Breast epithelium (tissue), 4 donors: Measurements from ENCODE around the gene ENPP6. TPM values are rescaled to one million over a fixed set of nuclear protein-coding genes. Genes with fewer than 3 reads are reported as not detected.

Source experiments
- DNase-seq, 2 donors: peaks; one replicate each; pipeline ENCODE4 v3.0.0-alpha.2; 2019; ENCODE audit warnings: low spot score in 2 of 2
- H3K27ac ChIP-seq, 2 donors: fragments of 200-600 bp; sonication (generic) in 1 of 2; one replicate each; pipeline ENCODE4 v1.5.1; 2016 to 2019; ENCODE audit warnings: mild to moderate bottlenecking in 1 of 2
- H3K27me3 ChIP-seq, 2 donors: fragments of 200-600 bp; sonication (generic) in 1 of 2; one replicate each; pipeline versions ENCODE4 v1.5.1 to v1.6.0; 2017 to 2019; ENCODE audit warnings: control low read depth in 1 of 2, mild to moderate bottlenecking in 1 of 2
- H3K36me3 ChIP-seq: fragments of 200-600 bp; one replicate; pipeline ENCODE4 v1.5.1; 2019
- H3K4me1 ChIP-seq, 2 donors: fragments of 200-600 bp; sonication (generic); one replicate each; pipeline ENCODE4 v1.5.1; 2016 to 2019; ENCODE audit warnings: control low read depth in 1 of 2
- H3K4me3 ChIP-seq, 3 donors: fragments of 200-600 bp; sonication (generic); 1 replicate in 2 of 3; 2 replicates in 1 of 3; pipeline ENCODE4 v1.5.1; 2016 to 2019; ENCODE audit warnings: mild to moderate bottlenecking in 3 of 3, moderate library complexity in 2 of 3
- H3K9me3 ChIP-seq, 2 donors: fragments of 200-600 bp; sonication (generic) in 1 of 2; one replicate each; pipeline ENCODE4 v1.5.1; 2016 to 2019; ENCODE audit warnings: control low read depth in 1 of 2
- POLR2A ChIP-seq: fragments of 450-650 bp; IDR thresholded peaks from one replicate; pipeline ENCODE4 v1.6.1; 2016; ENCODE audit warnings: antibody characterized with exemption, mild to moderate bottlenecking, moderate library complexity
- POLR2AphosphoS5 ChIP-seq, 3 donors: sonication (generic); formaldehyde crosslinking; IDR thresholded peaks; one replicate each; pipeline ENCODE4 v1.6.1; 2017; ENCODE audit warnings: antibody characterized with exemption in 3 of 3
- intact Hi-C: fragments of 100-400 bp; cut with DNase I; formaldehyde crosslinking; loops from one replicate; pipeline ENCODE4 v1.15.1; 2023; ENCODE audit warnings: low total_unique reads
- total RNA-seq, 3 donors: library from RNA; depleted of rRNA; stranded (reverse); fragments of >200 nt; gene quantifications; one replicate each; pipeline ENCODE4 v1.1.0, GENCODE V29; 2016
- TF ChIP-seq, protein P1 (sequence below), 3 donors: fragments of 450-650 bp; IDR thresholded peaks; one replicate each; pipeline ENCODE4 v1.5.1; 2016 to 2017; ENCODE audit warnings: antibody characterized with exemption in 3 of 3, mild to moderate bottlenecking in 3 of 3, moderate library complexity in 3 of 3

ENPP6 gene
- total RNA-seq, 3 donors from 2014 or later: 0.16 to 0.59 (median 0.33) TPM

DNA sequence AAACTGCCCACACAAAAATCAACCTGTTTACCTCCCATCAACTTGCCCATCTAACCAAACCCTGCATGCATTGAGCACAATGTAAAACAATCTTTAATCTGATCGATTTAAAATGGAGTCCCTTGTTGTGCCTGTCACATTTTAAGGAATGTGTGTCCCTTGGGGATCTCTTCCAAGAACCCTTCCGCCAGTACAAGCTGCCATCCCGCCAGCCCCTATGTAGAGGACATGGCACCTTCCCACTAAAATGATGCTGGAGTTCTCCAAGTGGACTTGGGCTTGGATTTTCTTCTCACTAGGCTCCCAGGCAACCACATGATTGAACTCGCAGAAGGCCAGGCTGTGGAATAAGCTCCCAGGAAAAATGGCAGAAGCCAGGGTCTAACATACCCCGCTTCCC is 45.8 kb upstream of the ENPP6 start:
- no peak overlapping the region for H3K27ac ChIP-seq
- no peaks in the 10 kb centered on the region for H3K4me1 ChIP-seq
- no peak for DNase-seq
- intact Hi-C loops: no loop called here
- no peaks in the 10 kb centered on the region for H3K9me3 ChIP-seq
- no peaks in the 10 kb centered on the region for H3K36me3 ChIP-seq
- no peak overlapping the region for H3K4me3 ChIP-seq
- TF ChIP-seq POLR2A (no peak), POLR2AphosphoS5 (IDR thresholded peaks at IDR 0.05) (no peak)
- TF ChIP-seq, protein P1, sequence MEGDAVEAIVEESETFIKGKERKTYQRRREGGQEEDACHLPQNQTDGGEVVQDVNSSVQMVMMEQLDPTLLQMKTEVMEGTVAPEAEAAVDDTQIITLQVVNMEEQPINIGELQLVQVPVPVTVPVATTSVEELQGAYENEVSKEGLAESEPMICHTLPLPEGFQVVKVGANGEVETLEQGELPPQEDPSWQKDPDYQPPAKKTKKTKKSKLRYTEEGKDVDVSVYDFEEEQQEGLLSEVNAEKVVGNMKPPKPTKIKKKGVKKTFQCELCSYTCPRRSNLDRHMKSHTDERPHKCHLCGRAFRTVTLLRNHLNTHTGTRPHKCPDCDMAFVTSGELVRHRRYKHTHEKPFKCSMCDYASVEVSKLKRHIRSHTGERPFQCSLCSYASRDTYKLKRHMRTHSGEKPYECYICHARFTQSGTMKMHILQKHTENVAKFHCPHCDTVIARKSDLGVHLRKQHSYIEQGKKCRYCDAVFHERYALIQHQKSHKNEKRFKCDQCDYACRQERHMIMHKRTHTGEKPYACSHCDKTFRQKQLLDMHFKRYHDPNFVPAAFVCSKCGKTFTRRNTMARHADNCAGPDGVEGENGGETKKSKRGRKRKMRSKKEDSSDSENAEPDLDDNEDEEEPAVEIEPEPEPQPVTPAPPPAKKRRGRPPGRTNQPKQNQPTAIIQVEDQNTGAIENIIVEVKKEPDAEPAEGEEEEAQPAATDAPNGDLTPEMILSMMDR (IDR thresholded peaks at IDR 0.05): no peak
- H3K27me3 ChIP-seq: no peaks in the 10 kb centered on the region

GRCh38 chr4:184262901-184263300 is 45.2 kb upstream of the ENPP6 start:
- DNase-seq: no peak
- no peak overlapping the region for H3K4me3 ChIP-seq
- no peak for TF ChIP-seq POLR2A
- no peak for TF ChIP-seq POLR2AphosphoS5 (IDR thresholded peaks at IDR 0.05)
- TF ChIP-seq, protein P1 (IDR thresholded peaks at IDR 0.05): no peak
- no peak overlapping the region for H3K27ac ChIP-seq
- intact Hi-C loops: no loop called here
- H3K36me3 ChIP-seq: no peaks in the 10 kb centered on the region
- no peaks in the 10 kb centered on the region for H3K9me3 ChIP-seq
- H3K27me3 ChIP-seq: no peaks in the 10 kb centered on the region
- no peaks in the 10 kb centered on the region for H3K4me1 ChIP-seq

DNA sequence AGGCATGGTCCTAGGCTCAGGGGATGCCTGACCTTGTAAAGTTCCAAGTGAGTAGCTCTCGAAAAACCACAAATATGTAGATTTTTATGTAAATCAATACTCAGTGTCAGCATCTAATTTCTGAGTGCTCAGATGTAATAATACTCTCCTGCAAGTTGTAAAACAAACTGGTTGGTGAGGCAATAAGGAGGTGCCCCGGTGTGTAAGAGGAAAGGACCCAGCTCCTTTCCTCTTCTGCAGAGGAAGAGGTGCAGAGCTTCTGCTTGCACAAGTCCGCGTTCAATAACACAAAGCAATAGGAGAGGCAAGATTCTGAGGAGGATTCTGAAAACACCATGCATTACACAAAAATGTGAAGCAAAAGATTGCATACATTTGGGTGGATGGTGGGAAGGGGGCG is 43.6 kb upstream of the ENPP6 start:
- TF ChIP-seq POLR2A (no peak), POLR2AphosphoS5 (IDR thresholded peaks at IDR 0.05) (no peak)
- TF ChIP-seq, protein P1 (IDR thresholded peaks at IDR 0.05): no peak
- H3K4me1 ChIP-seq: no peaks in the 10 kb centered on the region
- H3K9me3 ChIP-seq: no peaks in the 10 kb centered on the region
- no peaks in the 10 kb centered on the region for H3K36me3 ChIP-seq
- intact Hi-C loops: no loop called here
- no peak overlapping the region for H3K27ac ChIP-seq
- DNase-seq: no peak
- no peak overlapping the region for H3K4me3 ChIP-seq
- no peaks in the 10 kb centered on the region for H3K27me3 ChIP-seq

DNA sequence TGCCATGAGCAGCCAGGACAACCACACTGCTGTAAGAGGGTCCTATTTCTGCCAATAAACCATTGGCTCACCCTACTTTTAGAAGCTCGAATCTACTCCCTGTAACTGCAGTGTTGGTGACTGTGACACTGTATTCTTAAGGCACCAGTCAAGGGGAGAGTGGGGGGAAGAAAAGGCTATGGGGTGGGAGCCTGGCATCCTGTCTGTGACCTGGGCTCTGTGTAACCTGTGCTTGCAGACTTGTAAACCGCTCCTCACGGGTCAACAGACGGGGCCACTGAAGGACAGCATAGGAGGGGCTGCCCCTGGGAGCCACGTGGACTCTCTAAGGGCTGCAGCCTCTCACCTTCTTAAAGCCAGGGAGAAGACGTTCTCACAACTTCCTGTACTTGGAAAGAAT is 42.2 kb upstream of the ENPP6 start:
- TF ChIP-seq POLR2A (no peak), POLR2AphosphoS5 (IDR thresholded peaks at IDR 0.05) (no peak)
- TF ChIP-seq, protein P1 (IDR thresholded peaks at IDR 0.05): no peak
- intact Hi-C loops: no loop called here
- no peak for DNase-seq
- no peaks in the 10 kb centered on the region for H3K4me1 ChIP-seq
- H3K4me3 ChIP-seq: no peak overlapping the region
- H3K36me3 ChIP-seq: no peaks in the 10 kb centered on the region
- H3K27ac ChIP-seq: no peak overlapping the region
- H3K9me3 ChIP-seq: no peaks in the 10 kb centered on the region
- no peaks in the 10 kb centered on the region for H3K27me3 ChIP-seq

- DNase-seq: no peak
- Histone ChIP-seq H3K27me3 (no peaks in the 10 kb centered on the region), H3K4me3 (no peak overlapping the region), H3K4me1 (no peaks in the 10 kb centered on the region), H3K27ac (no peak overlapping the region), H3K36me3 (no peaks in the 10 kb centered on the region), H3K9me3 (no peaks in the 10 kb centered on the region)
- TF ChIP-seq POLR2A: no peak
- TF ChIP-seq, protein P1 (IDR thresholded peaks at IDR 0.05): no peak
- no peak for TF ChIP-seq POLR2AphosphoS5 (IDR thresholded peaks at IDR 0.05)
- intact Hi-C loops: no loop called here
These were observed 41.4 kb upstream of the ENPP6 start for GRCh38 chr4:184259081-184259480.
